GM18505 (cell line): ENCODE measurements around the gene DUOX1.

Source experiments
- ATAC-seq: cut with Tn5 transposase; IDR thresholded peaks from one replicate; pipeline ENCODE4 v1.9.1; 2021; ENCODE audit not compliant: unreplicated experiment
- POLR2A ChIP-seq: IDR thresholded peaks from 4 replicates; pipeline ENCODE4 v1.6.1; 2011; ENCODE audit warnings: borderline replicate concordance; ENCODE audit not compliant: insufficient read depth, insufficient read length; ENCODE audit errors: extremely low read depth

Gene DUOX1

DNA sequence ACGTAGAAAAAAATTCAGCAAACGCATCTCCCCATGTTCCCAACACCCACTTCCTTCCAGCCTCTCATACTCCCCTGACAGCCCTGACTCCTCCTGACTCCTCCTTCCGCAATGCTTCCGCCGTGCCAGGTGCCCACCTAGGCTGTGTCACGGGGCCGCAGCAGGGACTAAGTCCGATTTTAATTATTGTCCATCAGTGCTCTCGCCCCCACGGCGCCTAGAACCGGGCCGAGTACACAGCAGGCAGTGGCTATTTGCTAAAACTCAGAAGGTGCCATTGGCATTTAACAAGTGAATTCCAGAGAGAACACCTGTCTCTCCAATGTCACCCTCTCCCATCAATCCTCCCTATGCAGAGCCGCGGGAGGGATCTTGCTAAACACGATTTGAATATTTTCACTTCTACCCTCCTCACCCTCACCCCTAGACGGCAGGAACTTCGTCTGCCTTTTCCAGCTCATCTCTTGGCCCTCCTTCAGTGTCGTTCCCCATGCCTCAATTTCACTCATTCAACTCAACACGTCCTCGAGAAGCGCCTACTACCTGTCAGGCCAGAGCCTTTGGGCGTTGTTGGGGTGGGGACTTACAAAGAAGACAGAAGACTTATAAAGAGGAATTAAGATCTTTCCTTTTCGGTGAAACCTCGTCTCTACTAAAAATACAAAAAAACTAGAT lies 69.5 kb downstream of the DUOX1 start:
- ATAC-seq = peak; percentile 8
- TF ChIP-seq POLR2A = no peak

DNA sequence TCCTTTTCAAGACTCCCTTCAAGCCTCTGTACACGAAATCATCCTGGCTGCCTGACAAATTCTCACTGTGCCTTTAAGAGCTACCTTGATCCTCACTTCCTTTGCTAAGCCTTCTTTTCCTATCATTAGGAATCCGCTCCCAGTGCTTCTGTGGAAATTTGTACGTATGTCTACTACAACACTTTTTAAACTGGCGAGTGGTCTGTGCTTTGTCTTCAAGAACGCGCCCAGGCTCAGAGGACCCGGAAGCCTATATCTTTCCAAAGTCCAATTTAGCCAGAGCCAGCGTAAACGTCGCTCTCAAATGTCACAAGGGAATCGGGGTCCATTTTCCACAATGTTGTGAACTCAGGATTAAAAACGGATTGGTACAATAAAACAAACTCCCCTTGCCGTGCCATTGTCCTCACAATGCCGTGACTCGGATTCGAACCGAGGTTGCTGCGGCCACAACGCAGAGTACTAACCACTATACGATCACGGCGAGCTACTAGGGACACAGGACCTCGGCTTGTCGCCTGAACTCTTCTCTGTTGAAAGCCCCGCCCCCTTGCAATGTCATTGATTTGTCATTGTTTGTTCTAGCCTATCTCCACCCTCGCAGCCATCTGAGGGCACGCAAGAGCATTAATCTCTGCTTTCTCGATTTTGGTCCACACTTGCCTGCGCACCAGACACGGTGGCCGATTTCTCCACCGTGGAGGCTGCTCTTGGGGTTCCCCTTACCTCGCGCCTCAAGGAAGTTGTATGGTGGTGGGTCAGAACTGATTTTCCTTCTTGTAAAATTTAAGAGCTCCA lies 70.4 kb downstream of the DUOX1 start:
- peak; percentile 35 for ATAC-seq
- peak; percentile 93 for TF ChIP-seq POLR2A

DNA sequence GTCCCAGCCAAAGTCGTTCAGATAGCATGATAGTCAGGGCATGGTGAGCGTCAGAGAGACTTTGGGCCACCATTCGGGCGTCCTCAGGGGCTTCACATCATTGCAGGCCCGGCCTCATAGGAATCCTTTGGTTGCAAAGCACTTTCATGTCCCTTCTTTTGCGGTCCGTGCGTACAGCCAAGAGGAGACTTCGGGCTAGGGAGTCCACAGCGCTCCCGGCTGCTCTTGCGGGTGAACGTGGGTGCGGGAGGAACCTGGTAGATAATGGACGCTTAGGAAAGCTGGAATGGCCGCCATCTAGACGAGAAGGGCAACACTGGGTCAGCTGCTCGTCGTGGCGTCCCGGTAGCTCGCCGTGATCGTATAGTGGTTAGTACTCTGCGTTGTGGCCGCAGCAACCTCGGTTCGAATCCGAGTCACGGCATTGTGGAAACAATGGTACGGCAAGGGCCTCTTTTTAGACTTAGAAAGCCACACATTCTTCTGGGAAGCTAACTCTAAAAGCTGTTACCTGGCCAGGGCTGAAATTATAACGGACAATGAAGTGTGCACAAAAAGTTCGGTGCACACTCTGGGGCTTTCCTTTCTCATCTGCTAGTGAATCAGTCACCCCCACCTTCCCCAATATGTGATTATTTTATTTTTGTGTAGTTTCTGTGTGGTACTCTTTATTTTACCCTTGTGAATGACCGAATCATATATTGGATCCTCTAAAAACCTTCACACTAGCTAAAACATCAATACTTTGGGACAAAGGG lies 71.2 kb downstream of the DUOX1 start:
- no peak for TF ChIP-seq POLR2A
- ATAC-seq = no peak

DNA sequence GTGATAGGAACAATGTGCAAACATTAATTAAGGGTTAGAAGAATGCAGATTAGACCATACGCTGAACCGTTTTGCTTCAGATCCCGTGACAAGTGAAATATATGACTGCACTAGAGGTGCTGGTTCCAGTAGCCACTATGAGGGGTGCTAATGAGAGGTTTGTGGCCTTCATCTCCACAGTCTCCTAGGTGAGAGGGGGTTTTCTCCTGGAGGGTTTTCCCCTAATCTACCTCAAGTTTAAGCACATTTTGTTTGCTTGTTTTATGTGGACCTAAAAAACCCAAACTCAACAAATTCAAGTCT lies 71.7 kb downstream of the DUOX1 start:
- ATAC-seq = no peak
- TF ChIP-seq POLR2A = no peak

DNA sequence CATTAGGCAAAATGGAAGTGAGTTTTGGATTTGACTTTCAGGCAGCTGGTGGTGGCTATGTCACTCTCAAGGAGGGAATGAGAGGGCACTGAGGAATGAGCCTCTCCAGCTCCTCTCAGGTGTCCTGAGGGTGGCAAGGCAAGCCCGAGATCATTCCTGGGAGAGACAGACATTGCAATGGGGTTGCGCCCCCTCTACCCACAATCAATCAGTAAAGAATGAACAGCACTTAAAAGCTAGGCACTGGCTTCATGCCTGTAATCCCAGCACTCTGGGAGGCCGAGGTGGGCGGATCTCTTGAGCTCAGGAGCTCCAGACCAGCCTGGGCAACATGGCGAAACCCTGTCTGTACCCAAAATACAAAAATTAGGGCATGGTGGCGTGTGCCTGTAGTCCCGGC lies 72.1 kb downstream of the DUOX1 start:
- ATAC-seq = no peak
- TF ChIP-seq POLR2A = no peak

DNA sequence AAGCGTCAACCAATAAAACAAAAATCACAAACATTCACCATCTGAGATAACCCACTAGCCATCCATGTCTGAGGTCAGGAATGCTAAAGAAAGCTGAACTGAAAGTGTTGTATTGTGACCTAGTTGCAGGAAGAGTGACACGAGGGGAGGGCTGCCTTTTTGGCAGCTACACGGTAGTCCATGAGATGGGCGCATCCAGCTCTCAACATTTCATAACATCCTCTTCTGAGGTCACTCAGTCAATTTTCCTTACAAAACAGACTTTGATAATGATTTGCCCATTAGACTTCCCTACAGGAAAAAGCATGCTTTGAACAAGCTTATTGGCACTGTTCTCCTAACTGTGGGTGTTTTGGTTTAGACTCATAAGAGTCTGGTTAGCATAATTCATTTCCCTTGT lies 73.4 kb downstream of the DUOX1 start:
- no peak for ATAC-seq
- TF ChIP-seq POLR2A = no peak

DNA sequence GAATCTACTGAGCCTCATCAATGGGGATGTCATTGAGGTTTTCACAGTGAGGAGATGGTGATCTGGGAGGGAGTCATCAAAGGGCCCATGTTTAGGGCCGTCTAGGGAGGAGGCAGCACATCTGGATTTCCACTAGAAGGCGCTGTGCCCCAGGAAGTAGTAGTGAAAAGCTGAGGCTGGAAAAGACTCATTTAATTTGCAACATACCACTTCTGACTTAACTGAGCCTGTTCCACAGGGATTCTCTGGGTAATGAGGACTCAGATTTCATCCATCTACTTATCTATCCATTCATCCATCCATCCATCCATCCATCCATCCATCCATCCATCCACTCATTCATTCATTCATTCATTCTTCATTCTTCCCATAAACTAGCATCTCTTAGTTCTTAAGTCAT lies 75.4 kb downstream of the DUOX1 start:
- ATAC-seq = no peak
- no peak for TF ChIP-seq POLR2A

DNA sequence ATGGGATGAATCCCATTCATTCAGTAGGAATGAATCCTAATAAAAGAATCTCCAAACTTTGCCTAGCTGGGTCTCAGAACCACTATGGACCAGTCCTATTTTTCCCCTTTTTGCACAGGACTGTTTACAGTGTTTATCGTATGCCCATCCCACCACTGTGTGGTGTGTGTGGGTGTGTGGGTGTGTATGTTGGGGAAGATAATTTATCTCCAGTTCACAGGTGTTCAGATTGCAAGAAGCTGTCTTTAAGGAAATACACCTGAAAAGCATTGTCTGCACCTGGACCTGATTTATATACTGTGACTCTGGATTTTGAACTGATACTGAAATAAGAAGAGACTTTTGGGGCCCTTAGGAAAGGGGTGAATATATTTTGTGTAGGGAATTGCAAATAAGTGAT lies 82.7 kb downstream of the DUOX1 start:
- ATAC-seq = no peak
- TF ChIP-seq POLR2A = no peak
